ENCODE measurements around the gene OR51B2. TPM values are rescaled to one million over a fixed set of nuclear protein-coding genes. Genes with fewer than 3 reads are reported as not detected.

Gene OR51B2
- total RNA-seq, 2 experiments from 2014 or later, result not detected

DNA sequence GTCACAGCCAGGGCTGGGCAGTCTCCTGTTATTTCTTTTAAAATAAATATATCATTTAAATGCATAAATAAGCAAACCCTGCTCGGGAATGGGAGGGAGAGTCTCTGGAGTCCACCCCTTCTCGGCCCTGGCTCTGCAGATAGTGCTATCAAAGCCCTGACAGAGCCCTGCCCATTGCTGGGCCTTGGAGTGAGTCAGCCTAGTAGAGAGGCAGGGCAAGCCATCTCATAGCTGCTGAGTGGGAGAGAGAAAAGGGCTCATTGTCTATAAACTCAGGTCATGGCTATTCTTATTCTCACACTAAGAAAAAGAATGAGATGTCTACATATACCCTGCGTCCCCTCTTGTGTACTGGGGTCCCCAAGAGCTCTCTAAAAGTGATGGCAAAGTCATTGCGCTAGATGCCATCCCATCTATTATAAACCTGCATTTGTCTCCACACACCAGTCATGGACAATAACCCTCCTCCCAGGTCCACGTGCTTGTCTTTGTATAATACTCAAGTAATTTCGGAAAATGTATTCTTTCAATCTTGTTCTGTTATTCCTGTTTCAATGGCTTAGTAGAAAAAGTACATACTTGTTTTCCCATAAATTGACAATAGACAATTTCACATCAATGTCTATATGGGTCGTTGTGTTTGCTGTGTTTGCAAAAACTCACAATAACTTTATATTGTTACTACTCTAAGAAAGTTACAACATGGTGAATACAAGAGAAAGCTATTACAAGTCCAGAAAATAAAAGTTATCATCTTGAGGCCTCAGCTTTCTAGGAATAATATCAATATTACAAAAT is 35.8 kb downstream of the OR51B2 start:
- ChIA-PET CTCF (ENCODE audit: unreplicated experiment) (no interaction called here), POLR2A (interaction anchor here (0.5 to 0.6 kb wide), 2 partner anchors 41 to 595 kb away, joined by 3 read pairs; no protein-coding TSS in a partner anchor)
- H3K27ac ChIP-seq (ENCODE audit: low read depth, low read length, poor library complexity, severe bottlenecking), result no peak overlapping the region
- no peaks in the 10 kb centered on the region for H4K20me1 ChIP-seq (ENCODE audit: insufficient read depth, low read length)
- no peak overlapping the region for H3K4me3 ChIP-seq (ENCODE audit: low read depth, low read length, poor library complexity, severe bottlenecking)
- H3K9me3 ChIP-seq (ENCODE audit: low read length), result no peaks in the 10 kb centered on the region
- DNase-seq (ENCODE audit: low spot score), result no peak
- no peaks in the 10 kb centered on the region for H3K9me2 ChIP-seq (ENCODE audit: insufficient read depth, low read length)
- no peaks in the 10 kb centered on the region for H3K4me1 ChIP-seq (ENCODE audit: insufficient read depth, low read length, poor library complexity, severe bottlenecking)
- H2AFZ ChIP-seq (ENCODE audit: low read length), result no peak overlapping the region
- BruUV-seq (replicated peaks), result no TSS peak
- no peaks in the 10 kb centered on the region for H3K36me3 ChIP-seq (ENCODE audit: insufficient read depth, low read length)
- no peaks in the 10 kb centered on the region for H3K79me2 ChIP-seq (ENCODE audit: insufficient read depth, low read depth, low read length)
- intact Hi-C loops (cut with micrococcal nuclease; ENCODE audit: unreplicated experiment), result no loop called here
- H3K4me2 ChIP-seq (ENCODE audit: low read length), result no peak overlapping the region
- TF ChIP-seq, protein P1, sequence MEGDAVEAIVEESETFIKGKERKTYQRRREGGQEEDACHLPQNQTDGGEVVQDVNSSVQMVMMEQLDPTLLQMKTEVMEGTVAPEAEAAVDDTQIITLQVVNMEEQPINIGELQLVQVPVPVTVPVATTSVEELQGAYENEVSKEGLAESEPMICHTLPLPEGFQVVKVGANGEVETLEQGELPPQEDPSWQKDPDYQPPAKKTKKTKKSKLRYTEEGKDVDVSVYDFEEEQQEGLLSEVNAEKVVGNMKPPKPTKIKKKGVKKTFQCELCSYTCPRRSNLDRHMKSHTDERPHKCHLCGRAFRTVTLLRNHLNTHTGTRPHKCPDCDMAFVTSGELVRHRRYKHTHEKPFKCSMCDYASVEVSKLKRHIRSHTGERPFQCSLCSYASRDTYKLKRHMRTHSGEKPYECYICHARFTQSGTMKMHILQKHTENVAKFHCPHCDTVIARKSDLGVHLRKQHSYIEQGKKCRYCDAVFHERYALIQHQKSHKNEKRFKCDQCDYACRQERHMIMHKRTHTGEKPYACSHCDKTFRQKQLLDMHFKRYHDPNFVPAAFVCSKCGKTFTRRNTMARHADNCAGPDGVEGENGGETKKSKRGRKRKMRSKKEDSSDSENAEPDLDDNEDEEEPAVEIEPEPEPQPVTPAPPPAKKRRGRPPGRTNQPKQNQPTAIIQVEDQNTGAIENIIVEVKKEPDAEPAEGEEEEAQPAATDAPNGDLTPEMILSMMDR (conservative IDR thresholded peaks at IDR 0.05; ENCODE audit: low read length), result no peak
- no peak for TF ChIP-seq EZH2phosphoT487 (IDR thresholded peaks at IDR 0.05; ENCODE audit: borderline replicate concordance, low read depth, low read length)

DNA sequence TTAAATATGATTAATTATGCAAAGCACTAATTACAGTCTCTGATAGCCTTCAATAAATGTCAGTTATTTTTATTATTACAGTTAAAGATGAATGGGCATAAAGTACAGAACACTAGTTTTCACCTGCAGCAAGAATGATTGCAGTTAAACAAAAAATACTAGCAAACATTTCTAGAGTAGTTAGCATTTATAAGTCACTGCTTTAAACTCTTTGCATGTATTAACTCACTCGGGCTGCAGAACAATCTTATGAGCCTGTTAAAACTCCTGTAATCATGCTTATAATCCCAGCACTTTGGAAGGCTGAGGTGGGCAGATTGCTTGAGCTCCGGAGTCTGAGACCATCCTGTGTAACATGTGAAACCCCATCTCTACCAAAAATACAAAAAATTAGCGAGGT is 37.2 kb downstream of the OR51B2 start:
- no peak overlapping the region for H2AFZ ChIP-seq (ENCODE audit: low read length)
- H3K9me3 ChIP-seq (ENCODE audit: low read length), result no peaks in the 10 kb centered on the region
- H4K20me1 ChIP-seq (ENCODE audit: insufficient read depth, low read length), result no peaks in the 10 kb centered on the region
- no TSS peak for BruUV-seq (replicated peaks)
- intact Hi-C loops (cut with micrococcal nuclease; ENCODE audit: unreplicated experiment), result no loop called here
- H3K4me1 ChIP-seq (ENCODE audit: insufficient read depth, low read length, poor library complexity, severe bottlenecking), result no peaks in the 10 kb centered on the region
- TF ChIP-seq, protein P1 (conservative IDR thresholded peaks at IDR 0.05; ENCODE audit: low read length), result no peak
- TF ChIP-seq EZH2phosphoT487 (IDR thresholded peaks at IDR 0.05; ENCODE audit: borderline replicate concordance, low read depth, low read length), result no peak
- ChIA-PET POLR2A (no interaction called here), CTCF (ENCODE audit: unreplicated experiment) (no interaction called here)
- no peaks in the 10 kb centered on the region for H3K9me2 ChIP-seq (ENCODE audit: insufficient read depth, low read length)
- H3K79me2 ChIP-seq (ENCODE audit: insufficient read depth, low read depth, low read length), result no peaks in the 10 kb centered on the region
- H3K27ac ChIP-seq (ENCODE audit: low read depth, low read length, poor library complexity, severe bottlenecking), result no peak overlapping the region
- no peak for DNase-seq (ENCODE audit: low spot score)
- H3K36me3 ChIP-seq (ENCODE audit: insufficient read depth, low read length), result no peaks in the 10 kb centered on the region
- no peak overlapping the region for H3K4me2 ChIP-seq (ENCODE audit: low read length)
- H3K4me3 ChIP-seq (ENCODE audit: low read depth, low read length, poor library complexity, severe bottlenecking), result no peak overlapping the region

DNA sequence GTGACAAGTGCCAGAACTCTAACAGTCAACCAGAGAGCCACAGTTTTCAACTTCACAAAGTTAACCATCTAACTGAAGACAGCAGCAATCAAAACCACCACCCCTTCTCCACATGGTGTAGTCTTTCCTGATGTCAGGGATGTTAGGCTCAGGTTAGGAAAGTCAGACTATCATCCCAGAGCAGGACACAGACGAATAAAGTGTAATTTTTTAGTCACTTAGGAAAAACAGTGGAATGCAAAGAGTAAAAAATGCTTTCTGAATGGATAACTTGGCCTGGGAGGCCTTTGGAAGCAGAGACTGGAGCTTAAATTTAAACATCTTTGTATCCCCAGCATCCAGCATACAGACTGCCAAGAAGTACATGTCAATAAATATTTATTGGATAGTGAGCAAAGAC is 37.7 kb downstream of the OR51B2 start:
- POLR2A ChIA-PET, result no interaction called here
- no TSS peak for BruUV-seq (replicated peaks)
- no peaks in the 10 kb centered on the region for H3K36me3 ChIP-seq (ENCODE audit: insufficient read depth, low read length)
- H2AFZ ChIP-seq (ENCODE audit: low read length), result no peak overlapping the region
- H3K79me2 ChIP-seq (ENCODE audit: insufficient read depth, low read depth, low read length), result no peaks in the 10 kb centered on the region
- H3K4me3 ChIP-seq (ENCODE audit: low read depth, low read length, poor library complexity, severe bottlenecking), result no peak overlapping the region
- H3K4me1 ChIP-seq (ENCODE audit: insufficient read depth, low read length, poor library complexity, severe bottlenecking), result no peaks in the 10 kb centered on the region
- CTCF ChIA-PET (ENCODE audit: unreplicated experiment), result no interaction called here
- no peak overlapping the region for H3K4me2 ChIP-seq (ENCODE audit: low read length)
- no peak overlapping the region for H3K27ac ChIP-seq (ENCODE audit: low read depth, low read length, poor library complexity, severe bottlenecking)
- H3K9me2 ChIP-seq (ENCODE audit: insufficient read depth, low read length), result no peaks in the 10 kb centered on the region
- H4K20me1 ChIP-seq (ENCODE audit: insufficient read depth, low read length), result no peaks in the 10 kb centered on the region
- intact Hi-C loops (cut with micrococcal nuclease; ENCODE audit: unreplicated experiment), result no loop called here
- TF ChIP-seq, protein P1 (conservative IDR thresholded peaks at IDR 0.05; ENCODE audit: low read length), result no peak
- no peak for TF ChIP-seq EZH2phosphoT487 (IDR thresholded peaks at IDR 0.05; ENCODE audit: borderline replicate concordance, low read depth, low read length)
- H3K9me3 ChIP-seq (ENCODE audit: low read length), result no peaks in the 10 kb centered on the region
- no peak for DNase-seq (ENCODE audit: low spot score)

All from OCI-LY7 (cell line).